Measurements from ENCODE around the gene UCMA.
A peak's percentile ranks its signal among the peaks of the same experiment; 100 is the strongest.

DNA sequence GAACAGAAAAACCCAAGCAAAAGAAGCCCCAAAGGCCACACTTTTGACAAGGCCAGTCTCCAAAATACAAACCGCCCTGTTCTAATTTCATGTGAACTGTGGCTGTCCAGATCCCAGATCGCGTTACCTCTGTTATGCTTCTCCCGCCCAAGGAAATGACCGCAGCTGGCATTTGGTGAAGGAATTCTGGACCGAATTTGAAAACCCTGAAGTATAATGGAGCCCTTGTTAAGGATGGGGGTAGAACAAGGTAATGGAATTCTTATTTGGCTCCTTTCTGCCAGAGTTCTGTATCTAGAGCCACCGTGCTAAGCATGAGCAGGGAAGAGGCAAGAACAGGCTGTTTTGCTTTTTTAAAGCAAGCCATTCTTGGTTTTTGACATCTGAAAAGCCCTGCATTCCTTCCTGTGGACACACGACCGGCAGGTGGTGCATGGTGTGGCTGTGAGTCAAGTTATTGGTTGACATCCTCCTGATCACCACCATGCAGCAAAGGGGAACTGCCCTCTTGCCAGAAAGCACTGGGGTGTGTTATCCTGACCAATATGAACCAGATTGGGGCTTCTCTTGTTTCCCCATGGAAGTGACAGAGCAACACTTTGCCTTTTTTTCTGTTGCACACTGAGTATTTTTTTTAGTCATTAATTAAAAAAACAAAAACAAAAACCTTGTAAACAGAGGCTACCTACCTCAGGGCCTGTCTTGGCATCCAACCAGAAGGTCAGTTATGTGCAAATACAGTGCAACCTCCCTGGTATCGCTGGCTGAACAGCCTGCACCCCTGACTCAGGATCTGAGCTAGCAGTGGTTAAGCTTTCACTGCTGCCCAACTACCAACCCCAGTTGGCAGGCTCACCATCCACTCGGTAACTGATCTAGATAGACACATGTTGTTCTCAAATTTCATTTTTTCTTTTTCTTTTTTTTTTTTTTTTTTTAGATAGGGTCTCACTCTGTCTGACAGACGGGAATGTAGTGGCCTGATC lies 14.2 kb downstream of the UCMA start:
- TF ChIP-seq, protein P1, sequence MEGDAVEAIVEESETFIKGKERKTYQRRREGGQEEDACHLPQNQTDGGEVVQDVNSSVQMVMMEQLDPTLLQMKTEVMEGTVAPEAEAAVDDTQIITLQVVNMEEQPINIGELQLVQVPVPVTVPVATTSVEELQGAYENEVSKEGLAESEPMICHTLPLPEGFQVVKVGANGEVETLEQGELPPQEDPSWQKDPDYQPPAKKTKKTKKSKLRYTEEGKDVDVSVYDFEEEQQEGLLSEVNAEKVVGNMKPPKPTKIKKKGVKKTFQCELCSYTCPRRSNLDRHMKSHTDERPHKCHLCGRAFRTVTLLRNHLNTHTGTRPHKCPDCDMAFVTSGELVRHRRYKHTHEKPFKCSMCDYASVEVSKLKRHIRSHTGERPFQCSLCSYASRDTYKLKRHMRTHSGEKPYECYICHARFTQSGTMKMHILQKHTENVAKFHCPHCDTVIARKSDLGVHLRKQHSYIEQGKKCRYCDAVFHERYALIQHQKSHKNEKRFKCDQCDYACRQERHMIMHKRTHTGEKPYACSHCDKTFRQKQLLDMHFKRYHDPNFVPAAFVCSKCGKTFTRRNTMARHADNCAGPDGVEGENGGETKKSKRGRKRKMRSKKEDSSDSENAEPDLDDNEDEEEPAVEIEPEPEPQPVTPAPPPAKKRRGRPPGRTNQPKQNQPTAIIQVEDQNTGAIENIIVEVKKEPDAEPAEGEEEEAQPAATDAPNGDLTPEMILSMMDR (IDR thresholded peaks at IDR 0.05), result peak in 1 of 6 experiments; percentile 4
- TF ChIP-seq POLR2A (IDR thresholded peaks at IDR 0.05), result no peak
